ENCODE data around the gene IDH3G.

IDH3G gene

GRCh38 chrX:153814591-153815315 is 20.6 kb upstream of the IDH3G start:
- DNase-seq = no peak

- no peak for DNase-seq
These were observed 19.0 kb upstream of the IDH3G start for GRCh38 chrX:153813161-153813560.

- no peak for DNase-seq
These were observed 18.0 kb upstream of the IDH3G start for GRCh38 chrX:153812220-153812619.

- DNase-seq = no peak
These were observed 13.8 kb upstream of the IDH3G start for GRCh38 chrX:153807976-153808375.

- no peak for DNase-seq
These were observed 12.9 kb upstream of the IDH3G start for GRCh38 chrX:153806999-153807575.

GRCh38 chrX:153805436-153805835 is 11.3 kb upstream of the IDH3G start:
- DNase-seq = no peak

- no peak for DNase-seq
These were observed 10.4 kb upstream of the IDH3G start for GRCh38 chrX:153804621-153805020.

GRCh38 chrX:153804100-153804595 is 10.0 kb upstream of the IDH3G start:
- no peak for DNase-seq

- no peak for DNase-seq
These were observed 9.3 kb upstream of the IDH3G start for GRCh38 chrX:153803211-153804099.

- no peak for DNase-seq
These were observed 8.4 kb upstream of the IDH3G start for GRCh38 chrX:153802513-153803045.

GRCh38 chrX:153801669-153802068 is 7.5 kb upstream of the IDH3G start:
- no peak for DNase-seq

- DNase-seq = no peak
These were observed 6.6 kb upstream of the IDH3G start for GRCh38 chrX:153800746-153801145.

- no peak for DNase-seq
These were observed 6.1 kb upstream of the IDH3G start for GRCh38 chrX:153800177-153800722.

- DNase-seq = no peak
These were observed 5.2 kb upstream of the IDH3G start for GRCh38 chrX:153799326-153799725.

GRCh38 chrX:153797415-153798015 is 3.3 kb upstream of the IDH3G start:
- DNase-seq = no peak

GRCh38 chrX:153794897-153795816 is 982 bp upstream of the IDH3G start:
- DNase-seq = no peak

GRCh38 chrX:153793291-153793690 is 884 bp downstream of the IDH3G start:
- no peak for DNase-seq

- no peak for DNase-seq
These were observed 1.8 kb downstream of the IDH3G start for GRCh38 chrX:153792368-153792767.

- no peak for DNase-seq
These were observed 2.9 kb downstream of the IDH3G start for GRCh38 chrX:153791104-153791852.

GRCh38 chrX:153789654-153790053 is 4.5 kb downstream of the IDH3G start:
- DNase-seq = no peak

- DNase-seq = no peak
These were observed 7.5 kb downstream of the IDH3G start for GRCh38 chrX:153786669-153787068.
